Activated naive CD4-positive, alpha-beta T cell treated with anti-CD3 and anti-CD28 coated beads, Interleukin-2, amount 50 U/mL, for 24 hours (primary cell): ENCODE data around the gene TMEM161B.
A peak's percentile ranks its signal among the peaks of the same experiment; 100 is the strongest.
"Not testable (repeated sequence)": the region's sequence is repeated elsewhere in the genome, so short reads cannot be mapped to it uniquely, and the experiment has no call there.

Experiments
- H3K27ac Mint-ChIP-seq: one replicate; pipeline ENCODE4 v1.8.0; 2021; ENCODE audit warnings: mild to moderate bottlenecking, mixed read lengths
- H3K27me3 Mint-ChIP-seq: one replicate; pipeline ENCODE4 v1.8.0; 2021; ENCODE audit warnings: mixed read lengths
- H3K36me3 Mint-ChIP-seq: one replicate; pipeline ENCODE4 v1.8.0; 2021; ENCODE audit warnings: mixed read lengths
- H3K4me1 Mint-ChIP-seq: one replicate; pipeline ENCODE4 v1.8.0; 2021; ENCODE audit warnings: mixed read lengths
- H3K4me3 Mint-ChIP-seq: one replicate; pipeline ENCODE4 v1.8.0; 2021; ENCODE audit warnings: mild to moderate bottlenecking, mixed read lengths
- H3K9me3 Mint-ChIP-seq: one replicate; pipeline ENCODE4 v1.8.0; 2021; ENCODE audit warnings: mixed read lengths

TMEM161B gene

DNA sequence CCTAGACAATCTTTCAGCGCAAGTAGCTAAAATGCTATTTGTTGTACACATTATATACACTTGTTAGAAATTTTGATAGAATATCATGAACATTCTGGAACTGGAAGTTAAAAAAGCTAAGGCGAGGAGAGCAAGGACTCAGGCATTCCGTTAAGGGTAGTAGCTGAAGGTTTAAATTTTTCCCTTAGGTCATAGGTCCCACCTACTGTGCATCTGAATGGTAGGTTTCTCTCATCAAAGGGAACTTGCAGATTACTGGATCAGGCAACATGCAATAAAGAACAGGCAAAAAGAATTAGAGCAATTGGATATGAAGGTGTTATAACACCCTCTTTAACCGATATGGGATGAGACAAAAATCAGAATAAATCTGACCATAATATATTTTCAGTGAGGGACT lies 32.8 kb downstream of the TMEM161B start:
- Mint-ChIP-seq H3K4me3 (no peak overlapping the region), H3K9me3 (no peaks in the 10 kb centered on the region), H3K27me3 (no peaks in the 10 kb centered on the region), H3K36me3 (peaks cover 20% of the 10 kb centered on the region), H3K4me1 (peaks cover 3% of the 10 kb centered on the region), H3K27ac (no peak overlapping the region)

DNA sequence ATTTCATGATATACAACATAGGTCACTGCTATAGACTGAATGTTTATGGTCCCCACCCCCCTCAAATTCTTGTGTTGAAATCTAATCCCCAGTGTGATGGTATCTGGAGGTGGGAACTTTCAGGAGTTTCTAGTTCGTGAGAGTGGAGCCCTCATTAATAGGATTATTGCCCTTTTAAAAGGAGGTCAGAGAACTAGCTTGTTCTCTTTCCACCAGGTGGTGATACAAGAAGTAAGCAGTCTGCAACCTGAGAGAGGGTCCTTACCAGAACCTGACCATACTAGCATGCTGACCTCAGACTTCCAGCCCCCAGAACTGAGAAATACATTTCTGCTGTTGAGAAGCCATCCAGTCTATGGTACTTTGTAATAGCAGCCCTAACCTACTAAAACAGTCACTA lies 33.3 kb downstream of the TMEM161B start:
- Mint-ChIP-seq H3K36me3 (peaks cover 23% of the 10 kb centered on the region), H3K27ac (no peak overlapping the region), H3K4me1 (peaks cover 3% of the 10 kb centered on the region)

DNA sequence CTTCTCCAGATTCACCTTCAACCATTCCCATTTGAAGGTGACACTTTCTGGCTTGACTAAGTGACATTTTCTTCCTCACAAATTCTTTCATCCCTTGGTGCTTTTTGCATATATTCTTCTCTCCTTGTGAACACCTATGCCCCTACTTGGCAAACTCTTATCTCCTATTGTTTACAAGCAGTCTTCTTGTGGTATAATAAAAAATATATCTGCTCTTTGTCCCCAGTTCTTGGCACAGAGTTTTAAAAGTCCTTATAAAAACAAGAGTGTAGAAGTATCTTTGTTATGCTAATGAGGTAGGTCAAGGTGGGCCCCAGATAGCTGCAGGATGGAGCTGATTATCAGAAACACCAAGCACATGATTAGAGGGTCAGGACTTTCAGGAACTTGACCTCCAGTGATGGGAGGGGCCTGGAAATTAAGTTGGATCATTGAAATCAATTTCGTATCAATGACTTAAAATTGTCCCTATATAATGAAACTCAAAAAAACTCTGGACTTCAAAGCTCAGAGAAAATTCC lies 38.0 kb downstream of the TMEM161B start:
- H3K9me3 Mint-ChIP-seq = no peaks in the 10 kb centered on the region
- H3K36me3 Mint-ChIP-seq = peaks cover 18% of the 10 kb centered on the region
- H3K4me1 Mint-ChIP-seq = peaks cover 3% of the 10 kb centered on the region
- H3K4me3 Mint-ChIP-seq = no peak overlapping the region
- no peak overlapping the region for H3K27ac Mint-ChIP-seq
- H3K27me3 Mint-ChIP-seq = no peaks in the 10 kb centered on the region

More for the DNA sequence above, 33.3 kb downstream of the TMEM161B start:
- Mint-ChIP-seq H3K9me3 (no peaks in the 10 kb centered on the region), H3K27me3 (no peaks in the 10 kb centered on the region), H3K4me3 (no peak overlapping the region)

DNA sequence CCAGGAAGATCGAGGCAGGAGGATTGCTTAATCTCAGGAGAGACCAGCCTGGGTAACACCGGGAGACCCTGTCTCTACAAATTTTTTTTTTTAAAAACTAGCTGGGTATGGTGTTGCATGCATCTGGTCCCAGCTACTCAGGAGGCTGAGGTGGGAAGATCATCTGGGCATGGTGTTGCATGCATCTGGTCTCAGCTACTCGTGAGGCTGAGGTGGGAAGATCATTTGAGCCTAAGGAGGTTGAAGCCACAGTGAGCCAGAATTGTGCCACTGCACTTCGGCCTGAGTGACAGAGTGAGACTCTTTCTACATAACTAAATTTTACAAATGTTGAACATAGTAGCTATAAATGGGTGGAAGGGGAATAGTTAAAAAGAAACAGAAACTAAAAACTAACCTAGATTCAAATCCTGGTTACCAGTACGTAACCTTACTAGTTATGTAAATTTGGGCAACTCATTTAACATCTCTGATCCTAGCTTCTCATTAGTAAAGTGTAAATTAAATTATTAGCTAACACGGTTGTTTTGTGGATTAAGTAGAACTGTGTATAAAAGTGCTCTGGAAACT lies 41.7 kb downstream of the TMEM161B start:
- no peaks in the 10 kb centered on the region for H3K27me3 Mint-ChIP-seq
- H3K9me3 Mint-ChIP-seq = no peaks in the 10 kb centered on the region
- H3K4me3 Mint-ChIP-seq = no peak overlapping the region
- H3K36me3 Mint-ChIP-seq = peaks cover 11% of the 10 kb centered on the region
- H3K27ac Mint-ChIP-seq = no peak overlapping the region
- peaks cover under 1% of the 10 kb centered on the region for H3K4me1 Mint-ChIP-seq

DNA sequence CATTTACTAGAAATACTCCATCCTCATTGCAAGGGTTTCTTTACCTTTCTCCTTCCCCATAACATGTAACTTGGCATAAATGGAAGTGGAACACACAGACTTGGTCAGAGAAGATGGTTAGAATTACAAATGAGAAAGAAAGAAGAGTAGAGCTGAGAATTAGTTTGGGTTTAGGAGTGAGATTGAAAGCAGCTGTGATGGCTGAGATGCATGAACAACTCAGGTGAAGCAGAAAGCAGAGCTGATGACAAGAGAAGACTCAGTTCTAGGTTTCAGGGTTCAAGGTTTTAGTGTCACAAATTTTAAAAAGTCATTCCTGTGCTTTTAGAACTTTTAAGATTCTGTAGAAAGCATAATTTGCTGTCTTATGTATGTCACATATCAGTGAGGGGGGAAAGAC lies 54.0 kb downstream of the TMEM161B start:
- Mint-ChIP-seq H3K27ac (no peak overlapping the region), H3K9me3 (no peaks in the 10 kb centered on the region), H3K4me3 (no peak overlapping the region), H3K4me1 (peaks cover 4% of the 10 kb centered on the region), H3K36me3 (peaks cover 31% of the 10 kb centered on the region), H3K27me3 (no peaks in the 10 kb centered on the region)

DNA sequence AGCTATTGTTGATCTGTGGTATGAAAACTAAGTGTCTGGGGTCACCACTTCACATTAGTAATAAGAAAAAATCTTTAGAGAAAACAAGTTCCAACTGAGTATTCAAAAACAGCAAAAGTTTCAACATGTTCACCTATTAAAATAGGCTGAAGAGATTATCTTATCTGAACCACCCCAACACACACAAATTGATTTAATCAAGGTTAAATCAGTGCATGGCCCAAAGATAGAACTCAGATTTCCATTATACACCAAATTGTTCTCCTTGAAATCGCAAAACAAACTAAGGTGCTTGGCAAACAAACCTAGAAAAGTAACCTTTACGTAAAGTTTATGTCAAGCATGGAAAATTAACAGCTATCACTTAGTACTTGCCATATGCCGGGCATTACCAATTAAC lies 61.1 kb downstream of the TMEM161B start:
- no peak overlapping the region for H3K27ac Mint-ChIP-seq
- no peaks in the 10 kb centered on the region for H3K9me3 Mint-ChIP-seq
- peaks cover 17% of the 10 kb centered on the region for H3K36me3 Mint-ChIP-seq
- no peaks in the 10 kb centered on the region for H3K27me3 Mint-ChIP-seq
- H3K4me3 Mint-ChIP-seq = no peak overlapping the region
- H3K4me1 Mint-ChIP-seq = peaks cover 16% of the 10 kb centered on the region

DNA sequence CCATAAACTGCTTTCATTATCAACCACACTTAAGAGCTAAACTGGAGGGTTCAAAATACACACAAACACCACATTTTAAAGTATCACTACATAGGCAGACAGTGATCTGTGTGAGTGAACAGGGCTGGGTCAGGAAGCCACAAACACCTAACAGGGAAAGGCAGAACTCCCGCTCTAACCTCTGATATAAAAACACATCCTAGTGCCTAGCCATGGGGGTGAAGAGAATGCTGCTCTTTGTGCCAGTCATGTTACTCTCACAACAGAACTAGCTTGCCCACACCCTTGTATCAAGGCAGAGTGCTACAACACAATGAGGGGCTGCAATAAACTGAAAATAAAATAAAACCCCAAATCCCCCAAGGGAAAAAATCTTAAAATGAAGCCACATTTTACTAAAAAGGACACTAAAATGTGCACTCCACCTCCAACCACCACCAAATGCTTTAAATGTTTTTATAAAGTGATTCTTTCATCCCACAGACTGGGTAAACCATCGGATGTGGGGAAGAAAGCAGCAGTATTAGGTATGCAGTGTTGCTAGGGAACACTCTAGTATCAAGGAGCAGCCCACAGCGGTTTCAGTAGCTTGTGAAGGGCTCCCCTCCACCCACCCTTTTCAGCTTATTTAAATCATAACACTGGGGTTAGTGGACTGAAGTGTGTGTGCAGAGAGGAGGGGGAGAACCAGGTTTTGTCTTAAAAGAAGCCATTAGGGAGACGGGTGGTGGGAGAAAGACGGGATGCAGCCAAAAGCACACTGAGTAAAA lies 64.5 kb downstream of the TMEM161B start:
- Mint-ChIP-seq H3K4me3 (peak overlapping the region; percentile 15), H3K4me1 (peaks cover 12% of the 10 kb centered on the region), H3K9me3 (no peaks in the 10 kb centered on the region), H3K36me3 (peaks cover 19% of the 10 kb centered on the region), H3K27me3 (no peaks in the 10 kb centered on the region), H3K27ac (peak overlapping the region; percentile 68)

DNA sequence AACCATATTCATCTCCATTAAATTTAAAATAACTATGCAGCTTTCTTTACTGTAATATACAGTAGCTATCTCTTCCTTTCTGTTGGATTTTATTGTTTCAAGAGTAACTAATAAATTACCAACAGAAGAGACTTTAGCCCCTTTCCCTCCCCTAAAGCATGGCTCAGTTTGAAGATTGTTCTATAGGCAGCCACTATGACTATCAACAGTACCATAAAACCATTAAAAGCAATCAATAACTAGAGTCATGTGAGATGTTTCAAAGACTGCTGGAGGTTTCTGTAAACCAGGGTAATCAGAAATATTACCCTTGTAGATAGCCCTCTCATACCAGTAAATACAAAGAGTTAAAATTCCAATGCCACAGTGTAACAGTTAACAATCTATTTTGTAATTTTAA lies 73.0 kb downstream of the TMEM161B start:
- no peaks in the 10 kb centered on the region for H3K9me3 Mint-ChIP-seq
- H3K4me3 Mint-ChIP-seq = no peak overlapping the region
- H3K27ac Mint-ChIP-seq = no peak overlapping the region
- H3K4me1 Mint-ChIP-seq = no peaks in the 10 kb centered on the region
- H3K36me3 Mint-ChIP-seq = peaks cover 39% of the 10 kb centered on the region
- H3K27me3 Mint-ChIP-seq = no peaks in the 10 kb centered on the region

DNA sequence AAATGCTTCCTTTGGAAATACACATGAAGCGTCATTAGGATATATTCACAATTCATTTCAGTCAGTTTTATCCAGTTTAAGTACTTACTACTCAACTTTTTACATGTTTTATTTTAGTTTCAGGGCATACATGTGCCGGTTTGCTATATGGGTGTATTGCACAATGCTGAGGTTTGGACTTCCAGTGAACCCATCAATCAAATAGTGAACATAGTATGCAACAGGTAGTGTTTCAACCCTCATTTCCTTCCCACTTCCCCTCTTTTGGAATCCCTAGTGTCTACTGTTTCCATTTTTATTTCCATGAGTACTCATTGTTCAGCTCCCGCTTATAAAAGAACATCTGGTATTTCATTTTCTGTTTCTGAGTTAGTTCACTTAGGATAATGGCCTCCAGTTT lies 74.7 kb downstream of the TMEM161B start:
- Mint-ChIP-seq H3K36me3 (peaks cover 40% of the 10 kb centered on the region), H3K27me3 (no peaks in the 10 kb centered on the region), H3K9me3 (no peaks in the 10 kb centered on the region), H3K4me3 (no peak overlapping the region), H3K27ac (no peak overlapping the region), H3K4me1 (no peaks in the 10 kb centered on the region)

DNA sequence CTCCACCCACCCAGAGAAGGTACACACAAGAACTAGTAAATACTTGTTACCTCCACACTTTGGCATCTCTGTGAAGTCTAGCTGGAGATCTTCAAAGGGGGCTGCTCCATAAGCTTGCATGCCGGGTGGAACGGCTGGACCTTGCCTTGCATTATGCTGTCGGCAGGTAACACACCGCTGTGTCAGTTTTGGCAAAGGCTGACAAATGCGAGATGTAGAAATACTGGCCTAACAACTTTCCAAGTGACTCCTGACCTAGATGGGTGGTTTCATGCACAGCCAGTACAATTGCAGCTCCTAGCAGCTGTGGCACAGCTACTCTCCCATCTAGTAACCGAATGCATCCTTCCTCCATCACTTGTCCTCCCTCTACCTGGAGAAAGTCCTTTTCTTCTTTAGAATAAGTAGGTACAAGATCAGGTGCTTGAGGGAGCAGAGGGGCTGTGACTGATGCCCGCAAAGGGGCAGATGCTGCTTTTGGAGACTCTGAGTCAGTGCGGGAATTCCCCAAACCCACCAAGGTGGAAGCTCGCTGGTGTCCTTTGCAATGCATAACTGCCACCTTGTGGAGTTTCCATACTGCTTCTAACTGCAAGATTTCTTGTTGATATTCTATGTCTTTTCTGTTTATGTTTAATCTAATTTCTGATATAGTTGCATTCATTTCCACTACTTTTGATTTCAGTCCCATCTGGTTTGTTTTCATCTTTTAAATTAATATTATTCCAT lies 78.4 kb downstream of the TMEM161B start:
- Mint-ChIP-seq H3K36me3 (peaks cover 44% of the 10 kb centered on the region), H3K9me3 (peaks cover 6% of the 10 kb centered on the region), H3K27me3 (no peaks in the 10 kb centered on the region), H3K4me3 (no peak overlapping the region), H3K4me1 (no peaks in the 10 kb centered on the region), H3K27ac (no peak overlapping the region)

DNA sequence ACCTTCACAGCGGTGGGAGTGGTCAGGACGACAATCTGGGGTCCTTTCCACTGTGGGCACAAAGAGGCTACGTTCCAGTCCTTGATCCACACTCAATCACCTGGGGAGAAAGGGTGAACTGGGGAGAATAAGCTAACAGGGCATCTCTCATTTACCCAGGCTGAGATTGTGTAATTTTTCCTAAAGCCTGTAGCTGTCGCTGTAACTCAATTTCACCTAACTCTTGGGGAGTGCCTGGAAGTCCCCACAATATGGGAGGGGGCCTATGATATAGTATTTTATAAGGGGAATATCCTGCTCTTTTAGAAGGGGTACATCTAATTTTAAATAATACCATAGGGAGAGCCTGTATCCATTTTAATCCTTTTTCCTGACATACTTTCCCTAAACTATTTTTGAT lies 79.2 kb downstream of the TMEM161B start:
- H3K9me3 Mint-ChIP-seq, H3K4me1 Mint-ChIP-seq, H3K27me3 Mint-ChIP-seq, H3K27ac Mint-ChIP-seq, H3K4me3 Mint-ChIP-seq: not testable (repeated sequence)
- peaks cover 41% of the 10 kb centered on the region for H3K36me3 Mint-ChIP-seq

DNA sequence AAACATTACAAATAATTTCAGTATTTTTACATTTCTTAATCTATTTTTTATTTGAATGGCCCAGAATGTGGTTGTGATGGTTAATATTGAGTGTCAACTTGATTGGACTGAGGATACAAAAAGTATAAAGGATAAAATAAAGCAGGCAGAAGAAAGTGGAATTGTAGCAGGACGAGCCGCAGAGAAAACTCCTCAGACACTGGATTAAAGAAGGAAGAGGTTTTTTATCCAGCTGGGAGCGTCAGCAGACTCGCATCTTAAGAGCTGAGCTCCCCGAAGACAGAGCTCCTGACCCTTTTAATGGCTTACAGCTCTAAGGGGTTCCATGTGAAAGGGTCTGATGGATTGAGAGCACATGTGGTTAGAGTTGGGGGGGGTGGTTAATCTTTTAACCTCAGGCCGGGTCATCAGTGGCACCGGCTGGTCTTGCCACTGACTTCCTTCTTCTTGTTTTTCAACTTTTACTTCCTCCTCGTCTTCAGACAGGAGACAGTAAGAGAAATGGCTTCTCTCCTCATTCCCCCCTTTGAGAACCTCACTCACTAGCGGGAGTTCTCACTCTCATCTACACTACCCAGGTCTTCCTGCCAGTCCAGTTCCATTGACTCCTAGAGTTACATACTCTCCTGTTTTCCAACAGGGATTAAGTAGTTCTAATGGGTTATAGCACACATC lies 80.0 kb downstream of the TMEM161B start:
- Mint-ChIP-seq H3K27ac (no peak overlapping the region), H3K9me3 (peaks cover 7% of the 10 kb centered on the region), H3K27me3 (no peaks in the 10 kb centered on the region), H3K4me3 (no peak overlapping the region), H3K4me1 (peaks cover under 1% of the 10 kb centered on the region), H3K36me3 (peaks cover 35% of the 10 kb centered on the region)

DNA sequence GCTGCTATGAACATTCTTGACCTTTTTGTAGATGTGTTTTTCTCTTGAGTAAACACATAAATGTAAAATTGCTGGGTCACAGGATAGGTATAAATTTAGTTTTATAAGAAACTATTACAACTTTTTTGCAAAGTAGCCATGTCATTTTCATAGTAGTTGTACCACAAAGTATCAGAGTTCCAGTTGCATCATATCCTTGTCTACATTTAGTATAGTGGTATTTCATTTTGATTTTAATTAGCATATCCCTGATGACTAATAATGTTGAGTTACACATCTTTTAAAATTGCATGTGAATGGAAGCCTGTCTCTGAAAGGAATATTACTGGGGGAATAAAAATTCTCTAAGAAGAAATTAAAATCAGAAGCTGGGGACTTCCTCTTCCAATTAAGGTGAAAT lies 85.4 kb downstream of the TMEM161B start:
- peaks cover 13% of the 10 kb centered on the region for H3K36me3 Mint-ChIP-seq
- no peak overlapping the region for H3K4me3 Mint-ChIP-seq
- peak overlapping the region; percentile 68 for H3K27ac Mint-ChIP-seq
- no peaks in the 10 kb centered on the region for H3K27me3 Mint-ChIP-seq
- H3K4me1 Mint-ChIP-seq = peaks cover 5% of the 10 kb centered on the region
- H3K9me3 Mint-ChIP-seq = peaks cover 7% of the 10 kb centered on the region

DNA sequence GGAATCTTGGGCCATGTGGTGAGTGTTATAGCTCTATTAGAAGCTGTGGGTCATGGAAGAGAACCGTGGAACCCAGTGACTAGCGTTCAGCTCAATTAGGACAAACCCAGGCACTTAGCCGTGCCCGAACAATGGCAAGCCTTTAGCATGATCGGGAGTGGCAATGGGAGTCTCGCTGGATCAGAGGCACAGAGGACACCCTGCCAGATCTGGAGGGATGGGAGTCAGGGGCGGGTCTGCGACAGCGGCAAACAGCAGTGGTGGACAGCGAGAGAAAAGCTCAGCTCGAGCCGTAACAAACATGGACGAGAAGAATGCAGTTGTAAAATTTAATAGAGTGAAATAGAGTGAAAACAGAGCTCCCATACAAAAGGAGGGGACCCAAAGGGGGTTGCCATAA lies 91.2 kb downstream of the TMEM161B start:
- H3K4me1 Mint-ChIP-seq, H3K27ac Mint-ChIP-seq, H3K27me3 Mint-ChIP-seq, H3K36me3 Mint-ChIP-seq, H3K4me3 Mint-ChIP-seq, H3K9me3 Mint-ChIP-seq: not testable (repeated sequence)

DNA sequence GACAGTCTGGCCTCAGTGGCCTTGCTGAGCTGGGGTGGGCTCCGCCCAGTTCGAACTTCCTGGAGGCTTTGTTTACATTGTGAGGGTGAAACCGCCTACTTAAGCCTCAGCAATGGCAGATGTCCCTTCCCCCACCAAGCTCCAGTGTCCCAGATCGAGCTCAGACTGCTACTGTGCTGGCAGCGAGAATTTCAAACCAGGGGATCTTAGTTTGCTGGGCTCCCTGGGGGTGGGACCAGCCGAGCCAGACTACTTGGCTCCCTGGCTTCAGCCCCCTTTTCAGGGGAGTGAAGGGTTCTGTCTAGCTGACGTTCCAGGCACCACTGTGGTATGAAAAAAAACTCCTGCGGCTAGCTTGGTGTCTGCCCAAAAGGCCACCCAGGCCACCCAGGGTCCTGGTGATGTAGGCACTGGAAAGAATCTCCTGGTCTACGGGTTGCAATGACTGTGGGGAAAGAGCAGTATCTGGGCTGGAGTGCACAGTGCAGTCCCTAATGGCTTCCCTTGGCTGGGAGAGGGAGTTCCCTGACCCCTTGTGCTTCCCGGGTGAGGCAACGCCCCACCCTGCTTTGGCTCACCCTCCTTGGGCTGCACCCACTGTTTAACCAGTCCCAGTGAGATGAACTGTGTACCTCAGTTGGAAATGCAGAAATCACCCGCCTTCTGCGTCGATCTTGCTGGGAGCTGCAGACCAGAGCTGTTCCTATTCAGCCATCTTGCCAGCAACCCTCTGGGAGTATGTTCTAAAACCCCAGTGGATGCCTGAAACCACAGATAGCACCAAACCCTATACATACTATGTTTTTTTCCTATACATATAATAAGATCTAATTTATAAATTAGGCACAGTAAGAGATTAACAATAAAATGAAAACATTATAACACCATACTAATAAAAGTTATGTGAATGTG lies 95.5 kb downstream of the TMEM161B start:
- H3K36me3 Mint-ChIP-seq = peaks cover 4% of the 10 kb centered on the region
- H3K27ac Mint-ChIP-seq = no peak overlapping the region
- no peak overlapping the region for H3K4me3 Mint-ChIP-seq
- H3K4me1 Mint-ChIP-seq = no peaks in the 10 kb centered on the region
- H3K9me3 Mint-ChIP-seq = peaks cover 15% of the 10 kb centered on the region
- H3K27me3 Mint-ChIP-seq = peaks cover 24% of the 10 kb centered on the region
